B cell (primary cell): ENCODE data around the gene GNAI2. TPM values are rescaled to one million over a fixed set of nuclear protein-coding genes. Genes with fewer than 3 reads are reported as not detected.
A peak's percentile ranks its signal among the peaks of the same experiment; 100 is the strongest.

ENCODE experiments used
- ATAC-seq: fragments of 200-7000 bp; cut with Tn5 transposase; one replicate; pipeline ENCODE4 v1.10.0; 2021; ENCODE audit warnings: low read depth, mild to moderate bottlenecking, moderate number of reproducible peaks, moderate library complexity
- CTCF ChIA-PET: fragments of 350-600 bp; sonication (Branson Sonifier 250); formaldehyde crosslinking; loops from one replicate; lab custom pipeline; 2021; ENCODE audit warnings: antibody characterized with exemption, inconsistent platforms; lab: Charles Lee
- POLR2A ChIA-PET: fragments of 350-600 bp; sonication (Branson Sonifier 250); formaldehyde crosslinking; loops from one replicate; lab custom pipeline; 2021; ENCODE audit warnings: antibody characterized with exemption; lab: Charles Lee
- DNase-seq: peaks from one replicate; pipeline ENCODE4 v3.0.0; 2013
- H2AFZ ChIP-seq: 2 replicates; pipeline ENCODE4 v1.6.1; 2012; ENCODE audit warnings: mild to moderate bottlenecking, low read depth, low read length; ENCODE audit not compliant: insufficient read depth, poor library complexity, severe bottlenecking
- H3K27ac ChIP-seq, 2 donors: 1 replicate in 1 of 2; 2 replicates in 1 of 2; pipeline ENCODE4 v1.5.1; 2012 to 2013; ENCODE audit warnings: low read length in 2 of 2, mild to moderate bottlenecking in 2 of 2, moderate library complexity in 1 of 2
- H3K27me3 ChIP-seq, 4 experiments: fragments of 200-600 bp in 1 of 4; sonication (generic) in 1 of 4; replicated peaks in 1 of 4; 1 replicate in 2 of 4; 2 replicates in 2 of 4; pipeline versions ENCODE4 v1.6.1 to v1.7.0; 2013 to 2016; ENCODE audit warnings: low read length in 3 of 4, mild to moderate bottlenecking in 2 of 4, mixed read lengths in 1 of 4, moderate library complexity in 1 of 4; ENCODE audit not compliant: insufficient read depth in 4 of 4, control insufficient read depth in 3 of 4; ENCODE audit errors: control extremely low read depth in 1 of 4
- H3K36me3 ChIP-seq, 2 experiments: replicated peaks in 1 of 2; 1 replicate in 1 of 2; 2 replicates in 1 of 2; pipeline versions ENCODE4 v1.6.1 to v1.7.1; 2013; ENCODE audit warnings: low read length in 1 of 2; ENCODE audit not compliant: insufficient read depth in 2 of 2, control insufficient read depth in 1 of 2; ENCODE audit errors: control extremely low read depth in 1 of 2, extremely low read depth in 1 of 2
- H3K4me1 ChIP-seq, 2 donors: fragments of 200-600 bp in 1 of 2; sonication (generic) in 1 of 2; 1 replicate in 1 of 2; 2 replicates in 1 of 2; pipeline versions ENCODE4 v1.5.1 to v1.6.1; 2013 to 2017; ENCODE audit warnings: low read length in 2 of 2; ENCODE audit not compliant: control insufficient read depth in 2 of 2, insufficient read depth in 2 of 2
- H3K4me2 ChIP-seq: replicated peaks from 2 replicates; pipeline ENCODE3; 2012; ENCODE audit warnings: mild to moderate bottlenecking, low read depth, low read length; ENCODE audit not compliant: poor library complexity, severe bottlenecking
- H3K4me3 ChIP-seq, 5 experiments: fragments of 200-600 bp in 1 of 5; sonication (generic) in 1 of 5; 1 replicate in 3 of 5; 2 replicates in 2 of 5; pipeline versions ENCODE4 v1.5.1 to v1.7.0; 2011 to 2016; ENCODE audit warnings: low read length in 4 of 5, mild to moderate bottlenecking in 4 of 5, low read depth in 2 of 5, control low read depth in 1 of 5, moderate library complexity in 1 of 5; ENCODE audit not compliant: insufficient read depth in 1 of 5; ENCODE audit errors: control extremely low read depth in 1 of 5, extremely low read depth in 1 of 5
- H3K79me2 ChIP-seq: fragments of 200-600 bp; sonication (generic); one replicate; pipeline ENCODE4 v1.6.0; 2016; ENCODE audit warnings: low read length; ENCODE audit not compliant: control insufficient read depth, insufficient read depth
- H3K9ac ChIP-seq: fragments of 200-600 bp; sonication (generic); 2 replicates; pipeline ENCODE4 v1.6.1; 2017; ENCODE audit warnings: mild to moderate bottlenecking, low read length, moderate library complexity
- H3K9me3 ChIP-seq, 3 donors: one replicate each; pipeline versions ENCODE4 v1.6.1 to v1.7.1; 2013; ENCODE audit warnings: low read length in 2 of 3; ENCODE audit not compliant: control insufficient read depth in 2 of 3, insufficient read depth in 1 of 3; ENCODE audit errors: control extremely low read depth in 1 of 3
- H4K20me1 ChIP-seq: 2 replicates; pipeline ENCODE4 v1.6.0; 2012; ENCODE audit warnings: mild to moderate bottlenecking, low read length; ENCODE audit not compliant: insufficient read depth, control insufficient read depth, poor library complexity, severe bottlenecking
- H3K27ac Mint-ChIP-seq: one replicate; pipeline ENCODE4 v1.8.0; 2021; ENCODE audit warnings: mixed read lengths
- H3K27me3 Mint-ChIP-seq: one replicate; pipeline ENCODE4 v1.8.0; 2021; ENCODE audit warnings: mixed read lengths
- H3K4me1 Mint-ChIP-seq: one replicate; pipeline ENCODE4 v1.8.0; 2021; ENCODE audit warnings: mixed read lengths
- H3K4me3 Mint-ChIP-seq: one replicate; pipeline ENCODE4 v1.8.0; 2021; ENCODE audit warnings: mixed read lengths
- H3K9me3 Mint-ChIP-seq: one replicate; pipeline ENCODE4 v1.8.0; 2022; ENCODE audit warnings: mixed read lengths; ENCODE audit not compliant: insufficient read depth
- EZH2 ChIP-seq: IDR thresholded peaks from 2 replicates; pipeline ENCODE4 v1.6.1; 2012; ENCODE audit warnings: borderline replicate concordance, low read depth, mild to moderate bottlenecking, moderate library complexity, low read length; ENCODE audit not compliant: insufficient read depth, poor library complexity, severe bottlenecking
- WGBS: methylation state at CpG from one replicate; pipeline ENCODE4 v1.1.5; 2013; ENCODE audit warnings: missing lambda C conversion rate; ENCODE audit not compliant: insufficient coverage; 5-methylcytosine and 5-hydroxymethylcytosine counted together
- intact Hi-C: fragments of 100-400 bp; cut with micrococcal nuclease; formaldehyde crosslinking; loops from one replicate; pipeline ENCODE4 v1.10.0; 2022
- polyA plus RNA-seq: library from polyadenylated mRNA; depleted of rRNA; stranded (reverse); fragments of >200 nt; gene quantifications from 2 replicates; pipeline ENCODE4 v1.2.3, GENCODE V29; 2012
- total RNA-seq, 2 donors: library from RNA; stranded (reverse); fragments of 120-200 nt in 1 of 2; gene quantifications; 1 replicate in 1 of 2; 2 replicates in 1 of 2; pipeline versions ENCODE4 v1.2.3 to v1.2.4, GENCODE V29; 2013 to 2022
- TF ChIP-seq, protein P1 (sequence below): fragments of 200-600 bp; IDR thresholded peaks from one replicate; pipeline ENCODE4 v1.8.0; 2022; ENCODE audit warnings: antibody characterized with exemption, mild to moderate bottlenecking

The GNAI2 gene
- total and polyA plus RNA-seq, 2 donors (not counting 1 experiment from before 2014, with no cell fraction given), result 302 to 491 TPM

DNA sequence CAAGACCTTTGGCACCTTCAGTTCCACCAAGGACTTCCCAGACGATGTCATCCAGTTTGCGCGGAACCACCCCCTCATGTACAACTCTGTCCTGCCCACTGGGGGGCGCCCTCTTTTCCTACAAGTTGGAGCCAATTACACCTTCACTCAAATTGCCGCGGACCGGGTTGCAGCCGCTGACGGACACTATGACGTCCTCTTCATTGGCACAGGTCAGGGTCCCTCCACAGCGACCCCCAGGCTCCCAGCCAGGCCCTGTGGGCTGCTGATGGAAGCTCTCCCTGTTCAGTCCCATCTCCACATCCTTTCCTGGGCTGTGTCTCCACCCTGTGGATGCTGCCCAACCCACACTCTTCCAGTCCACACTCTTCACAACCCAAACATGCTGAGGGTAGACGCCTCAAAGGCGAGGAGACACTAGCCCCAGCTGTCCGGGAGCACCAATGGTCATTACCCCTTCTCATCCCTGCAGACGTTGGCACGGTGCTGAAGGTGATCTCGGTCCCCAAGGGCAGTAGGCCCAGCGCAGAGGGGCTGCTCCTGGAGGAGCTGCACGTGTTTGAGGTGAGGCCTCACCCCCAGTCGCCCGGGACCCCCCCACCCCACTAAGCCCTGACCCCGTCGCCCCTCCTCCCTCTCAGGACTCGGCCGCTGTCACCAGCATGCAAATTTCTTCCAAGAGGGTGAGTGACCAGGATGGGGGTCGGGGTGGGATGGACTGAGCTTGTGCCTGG lies 38.5 kb downstream of the GNAI2 start:
- no peak for TF ChIP-seq EZH2
- TF ChIP-seq, protein P1, sequence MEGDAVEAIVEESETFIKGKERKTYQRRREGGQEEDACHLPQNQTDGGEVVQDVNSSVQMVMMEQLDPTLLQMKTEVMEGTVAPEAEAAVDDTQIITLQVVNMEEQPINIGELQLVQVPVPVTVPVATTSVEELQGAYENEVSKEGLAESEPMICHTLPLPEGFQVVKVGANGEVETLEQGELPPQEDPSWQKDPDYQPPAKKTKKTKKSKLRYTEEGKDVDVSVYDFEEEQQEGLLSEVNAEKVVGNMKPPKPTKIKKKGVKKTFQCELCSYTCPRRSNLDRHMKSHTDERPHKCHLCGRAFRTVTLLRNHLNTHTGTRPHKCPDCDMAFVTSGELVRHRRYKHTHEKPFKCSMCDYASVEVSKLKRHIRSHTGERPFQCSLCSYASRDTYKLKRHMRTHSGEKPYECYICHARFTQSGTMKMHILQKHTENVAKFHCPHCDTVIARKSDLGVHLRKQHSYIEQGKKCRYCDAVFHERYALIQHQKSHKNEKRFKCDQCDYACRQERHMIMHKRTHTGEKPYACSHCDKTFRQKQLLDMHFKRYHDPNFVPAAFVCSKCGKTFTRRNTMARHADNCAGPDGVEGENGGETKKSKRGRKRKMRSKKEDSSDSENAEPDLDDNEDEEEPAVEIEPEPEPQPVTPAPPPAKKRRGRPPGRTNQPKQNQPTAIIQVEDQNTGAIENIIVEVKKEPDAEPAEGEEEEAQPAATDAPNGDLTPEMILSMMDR, result peak; percentile 71
- Histone ChIP-seq H3K27me3 (peaks cover 0 to 57% (median 21%) of the 10 kb centered on the region in 4 experiments), H3K79me2 (no peaks in the 10 kb centered on the region), H3K9ac (no peak overlapping the region), H2AFZ (no peak overlapping the region), H3K4me2 (peak overlapping the region; percentile 61), H3K4me1 (peaks cover 33 to 39% of the 10 kb centered on the region in 2 donors), H4K20me1 (peaks cover 10% of the 10 kb centered on the region), H3K27ac (no peak overlapping the region), H3K36me3 (no peaks in the 10 kb centered on the region), H3K4me3 (no peak overlapping the region), H3K9me3 (peaks cover 0 to 3% (median 0%) of the 10 kb centered on the region in 3 donors)
- DNase-seq (peak; percentile 83), ATAC-seq (no peak)
- Mint-ChIP-seq H3K27me3 (peaks cover 28% of the 10 kb centered on the region), H3K4me3 (peak overlapping the region; percentile 68), H3K9me3 (no peaks in the 10 kb centered on the region), H3K4me1 (peaks cover 26% of the 10 kb centered on the region), H3K27ac (peak overlapping the region; percentile 59)
- 10% methylated on average over 19 of the region's 26 CpGs for WGBS
- intact Hi-C loops, result loop anchor here (1.0 kb wide), 1 partner anchor 50 kb away; no protein-coding TSS in a partner anchor
- ChIA-PET POLR2A (interaction anchor here (0.6 to 0.7 kb wide), 4 partner anchors 66 to 1226 kb away, joined by 3 to 6 read pairs (median 4); partner anchors contain the start of gene RASSF1), CTCF (interaction anchor here (0.8 to 3.0 kb wide), 9 partner anchors 18 to 154 kb away, joined by 3 to 12 read pairs (median 4); partner anchors contain the start of genes GNAT1 and IFRD2)
